ENCODE measurements around the gene TMED4.

- TF ChIP-seq, protein P1, sequence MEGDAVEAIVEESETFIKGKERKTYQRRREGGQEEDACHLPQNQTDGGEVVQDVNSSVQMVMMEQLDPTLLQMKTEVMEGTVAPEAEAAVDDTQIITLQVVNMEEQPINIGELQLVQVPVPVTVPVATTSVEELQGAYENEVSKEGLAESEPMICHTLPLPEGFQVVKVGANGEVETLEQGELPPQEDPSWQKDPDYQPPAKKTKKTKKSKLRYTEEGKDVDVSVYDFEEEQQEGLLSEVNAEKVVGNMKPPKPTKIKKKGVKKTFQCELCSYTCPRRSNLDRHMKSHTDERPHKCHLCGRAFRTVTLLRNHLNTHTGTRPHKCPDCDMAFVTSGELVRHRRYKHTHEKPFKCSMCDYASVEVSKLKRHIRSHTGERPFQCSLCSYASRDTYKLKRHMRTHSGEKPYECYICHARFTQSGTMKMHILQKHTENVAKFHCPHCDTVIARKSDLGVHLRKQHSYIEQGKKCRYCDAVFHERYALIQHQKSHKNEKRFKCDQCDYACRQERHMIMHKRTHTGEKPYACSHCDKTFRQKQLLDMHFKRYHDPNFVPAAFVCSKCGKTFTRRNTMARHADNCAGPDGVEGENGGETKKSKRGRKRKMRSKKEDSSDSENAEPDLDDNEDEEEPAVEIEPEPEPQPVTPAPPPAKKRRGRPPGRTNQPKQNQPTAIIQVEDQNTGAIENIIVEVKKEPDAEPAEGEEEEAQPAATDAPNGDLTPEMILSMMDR (IDR thresholded peaks at IDR 0.05; ENCODE audit: low read depth, low read length): no peak
- TF ChIP-seq EZH2phosphoT487 (IDR thresholded peaks at IDR 0.05; ENCODE audit: low read depth): no peak
Observed at GRCh38 chr7:44609829-44610228, 27.8 kb upstream of the TMED4 start.

Measured in OCI-LY3 (cell line).